Hepatocyte (in vitro differentiated cells): ENCODE measurements around the gene ETV2. TPM values are rescaled to one million over a fixed set of nuclear protein-coding genes. Genes with fewer than 3 reads are reported as not detected.

Experiments
- DNase-seq: peaks from one replicate; pipeline ENCODE4 v3.0.0-alpha.2; 2016; ENCODE audit warnings: low spot score
- H2AFZ ChIP-seq: fragments of 200-600 bp; sonication (generic); 2 replicates; pipeline ENCODE4 v1.6.0; 2016; ENCODE audit warnings: antibody characterized with exemption, mild to moderate bottlenecking
- H3K27ac ChIP-seq: fragments of 200-600 bp; sonication (generic); 2 replicates; pipeline ENCODE4 v1.5.1; 2016; ENCODE audit warnings: mild to moderate bottlenecking
- H3K27me3 ChIP-seq: fragments of 200-600 bp; sonication (generic); 2 replicates; pipeline ENCODE4 v1.6.1; 2016
- H3K36me3 ChIP-seq: fragments of 200-600 bp; sonication (generic); replicated peaks from 2 replicates; pipeline ENCODE4 v1.5.1; 2016; ENCODE audit warnings: low read depth; ENCODE audit not compliant: insufficient read depth
- H3K4me1 ChIP-seq: fragments of 200-600 bp; sonication (generic); 2 replicates; pipeline ENCODE4 v1.5.1; 2016; ENCODE audit warnings: mild to moderate bottlenecking, moderate library complexity; ENCODE audit not compliant: insufficient read depth
- H3K4me2 ChIP-seq: fragments of 200-600 bp; sonication (generic); 2 replicates; pipeline ENCODE4 v1.6.0; 2016
- H3K4me3 ChIP-seq: fragments of 200-600 bp; sonication (generic); 2 replicates; pipeline ENCODE4 v1.5.1; 2016; ENCODE audit warnings: mild to moderate bottlenecking
- H3K79me2 ChIP-seq: fragments of 200-600 bp; sonication (generic); 2 replicates; pipeline ENCODE4 v1.6.0; 2017; ENCODE audit warnings: mild to moderate bottlenecking
- H3K9me2 ChIP-seq: fragments of 200-600 bp; sonication (generic); replicated peaks from 2 replicates; pipeline ENCODE4 v1.6.0; 2017; ENCODE audit warnings: mild to moderate bottlenecking; ENCODE audit not compliant: insufficient read depth
- H3K9me3 ChIP-seq: fragments of 200-600 bp; sonication (generic); 2 replicates; pipeline ENCODE4 v1.5.1; 2016; ENCODE audit warnings: low read depth, mild to moderate bottlenecking
- H4K20me1 ChIP-seq: fragments of 200-600 bp; sonication (generic); 2 replicates; pipeline ENCODE4 v1.6.0; 2016; ENCODE audit warnings: mild to moderate bottlenecking; ENCODE audit not compliant: insufficient read depth, poor library complexity, severe bottlenecking
- CTCF ChIP-seq: fragments of 200-600 bp; sonication (generic); IDR thresholded peaks from 2 replicates; pipeline ENCODE4 v1.5.1; 2016; ENCODE audit warnings: antibody characterized with exemption, mild to moderate bottlenecking; ENCODE audit not compliant: poor library complexity
- EZH2 ChIP-seq: fragments of 200-600 bp; sonication (generic); IDR thresholded peaks from 2 replicates; pipeline ENCODE4 v1.6.1; 2016; ENCODE audit warnings: antibody characterized with exemption, mild to moderate bottlenecking, borderline replicate concordance
- EZH2phosphoT487 ChIP-seq: fragments of 200-600 bp; sonication (generic); IDR thresholded peaks from one replicate; pipeline ENCODE4 v1.6.1; 2018; ENCODE audit warnings: antibody characterized with exemption, mild to moderate bottlenecking, low read depth, moderate library complexity; ENCODE audit not compliant: unreplicated experiment, severe bottlenecking
- WGBS: methylation state at CpG from one replicate; pipeline ENCODE4 v1.1.6; 2016; ENCODE audit warnings: low lambda C conversion rate; ENCODE audit errors: missing lambda C conversion rate; 5-methylcytosine and 5-hydroxymethylcytosine counted together
- polyA plus RNA-seq: library from polyadenylated mRNA; unstranded; fragments of >200 nt; fragmentation: Nextera tagmentation; extraction: Ambion mirVana; gene quantifications from 2 replicates; pipeline ENCODE4 v1.2.1, GENCODE V29; 2016
- total RNA-seq: library from RNA; depleted of rRNA; stranded (reverse); fragments of >200 nt; gene quantifications from 2 replicates; pipeline ENCODE4 v1.2.3, GENCODE V29; 2014

ETV2 gene
- total and polyA plus RNA-seq, 2 experiments from 2014 or later: 0.79 to 1.4 TPM

GRCh38 chr19:35663981-35664380 lies 22.4 kb downstream of the ETV2 start:
- Histone ChIP-seq H3K27me3 (no peaks in the 10 kb centered on the region), H3K9me3 (no peaks in the 10 kb centered on the region), H2AFZ (no peak overlapping the region), H3K36me3 (no peaks in the 10 kb centered on the region), H4K20me1 (no peaks in the 10 kb centered on the region), H3K79me2 (no peaks in the 10 kb centered on the region), H3K27ac (no peak overlapping the region), H3K4me2 (no peak overlapping the region), H3K9me2 (no peaks in the 10 kb centered on the region), H3K4me3 (no peak overlapping the region), H3K4me1 (no peaks in the 10 kb centered on the region)
- 95% methylated on average over 3 of the region's 3 CpGs for WGBS
- DNase-seq: no peak
- TF ChIP-seq EZH2 (no peak), EZH2phosphoT487 (no peak), CTCF (no peak)

GRCh38 chr19:35665157-35665556 lies 23.6 kb downstream of the ETV2 start:
- Histone ChIP-seq H3K9me3 (no peaks in the 10 kb centered on the region), H3K4me1 (no peaks in the 10 kb centered on the region), H3K79me2 (no peaks in the 10 kb centered on the region), H2AFZ (no peak overlapping the region), H3K9me2 (no peaks in the 10 kb centered on the region), H3K27me3 (no peaks in the 10 kb centered on the region), H4K20me1 (no peaks in the 10 kb centered on the region), H3K4me3 (no peak overlapping the region), H3K36me3 (no peaks in the 10 kb centered on the region), H3K4me2 (no peak overlapping the region), H3K27ac (no peak overlapping the region)
- TF ChIP-seq EZH2phosphoT487: no peak
- no peak for TF ChIP-seq CTCF
- TF ChIP-seq EZH2: no peak
- 96% methylated on average over 24 of the region's 24 CpGs for WGBS
- no peak for DNase-seq

DNA sequence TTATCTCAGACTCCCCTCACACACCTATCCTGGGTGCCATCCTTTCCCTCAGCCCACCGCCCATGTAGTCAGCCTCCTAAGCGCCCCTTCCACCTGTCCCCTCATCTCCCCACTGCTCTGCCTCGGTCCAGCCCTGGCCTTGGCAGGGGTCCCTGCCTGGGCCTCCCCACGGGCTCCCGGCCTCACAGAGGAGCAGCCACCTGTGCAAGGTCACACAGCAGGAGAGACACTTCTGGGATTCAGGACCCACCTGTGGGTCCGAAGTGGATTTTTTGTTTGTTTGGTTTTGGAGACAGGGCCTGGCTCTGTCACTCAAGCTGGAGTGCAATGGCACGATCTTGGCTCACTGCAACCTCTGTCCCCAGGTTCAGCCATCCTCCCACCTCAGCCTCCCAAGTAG lies 24.1 kb downstream of the ETV2 start:
- no peak for DNase-seq
- no peaks in the 10 kb centered on the region for H3K36me3 ChIP-seq
- no peaks in the 10 kb centered on the region for H3K9me3 ChIP-seq
- no peaks in the 10 kb centered on the region for H3K79me2 ChIP-seq
- TF ChIP-seq EZH2phosphoT487 (no peak), EZH2 (no peak), CTCF (no peak)
- H3K27ac ChIP-seq: no peak overlapping the region
- no peak overlapping the region for H2AFZ ChIP-seq
- H3K27me3 ChIP-seq: no peaks in the 10 kb centered on the region
- no peak overlapping the region for H3K4me3 ChIP-seq
- no peaks in the 10 kb centered on the region for H3K4me1 ChIP-seq
- H3K4me2 ChIP-seq: no peak overlapping the region
- H3K9me2 ChIP-seq: no peaks in the 10 kb centered on the region
- H4K20me1 ChIP-seq: no peaks in the 10 kb centered on the region
- WGBS: 89% methylated on average over 7 of the region's 7 CpGs
